ENCODE measurements around the gene NFKBIE. TPM values are rescaled to one million over a fixed set of nuclear protein-coding genes. Genes with fewer than 3 reads are reported as not detected.
A peak's percentile ranks its signal among the peaks of the same experiment; 100 is the strongest.

NFKBIE gene
- total and polyA plus RNA-seq, 9 of the 15 experiments (the other 6 are each of a cell fraction or from before 2014, with no cell fraction given), result 2.1 to 16.4 (median 11.7) TPM

- TF ChIP-seq MITF (IDR thresholded peaks at IDR 0.05) (0 out of 2 replicates have a peak, but pooled peaks have one; percentile 8), ZBTB9 (CRISPR knock-in tag; IDR thresholded peaks at IDR 0.05) (peak; percentile 73), STAT5B (CRISPR knock-in tag; IDR thresholded peaks at IDR 0.05) (no peak), NFIX (CRISPR knock-in tag; IDR thresholded peaks at IDR 0.05; ENCODE audit: low read depth) (no peak), CBX3 (IDR thresholded peaks at IDR 0.05; ENCODE audit: borderline replicate concordance in 1 of 2, low read length in 2 of 2) (peak in 1 of 2 experiments; percentile 52; a peak in 1 of 3 replicates), ZBTB5 (IDR thresholded peaks at IDR 0.05) (no peak), ZBED1 (IDR thresholded peaks at IDR 0.05) (no peak), ZC3H8 (IDR thresholded peaks at IDR 0.05) (no peak), SP2 (IDR thresholded peaks at IDR 0.05; ENCODE audit: extremely low read depth, low read depth, low read length, poor library complexity, severe bottlenecking) (no peak), ZKSCAN3 (CRISPR knock-in tag; IDR thresholded peaks at IDR 0.05) (no peak), FOXA1 (IDR thresholded peaks at IDR 0.05; ENCODE audit: borderline replicate concordance) (no peak), HOMEZ (CRISPR knock-in tag; IDR thresholded peaks at IDR 0.05) (no peak), RBM15 (IDR thresholded peaks at IDR 0.05; ENCODE audit: insufficient read depth, low read length) (no peak), KDM4B (IDR thresholded peaks at IDR 0.05; ENCODE audit: borderline replicate concordance in 2 of 2, low read depth in 1 of 2) (0 out of 4 replicates have a peak, but pooled peaks of 1 of the 2 experiments have one; percentile 23), ZNF511 (CRISPR knock-in tag; IDR thresholded peaks at IDR 0.05) (0 out of 2 replicates have a peak, but pooled peaks have one; percentile 79), ERF (CRISPR knock-in tag; IDR thresholded peaks at IDR 0.05) (peak; percentile 89), PREB (CRISPR knock-in tag; IDR thresholded peaks at IDR 0.05) (no peak), NCOA6 (IDR thresholded peaks at IDR 0.05) (no peak), ADNP (tag; IDR thresholded peaks at IDR 0.05) (no peak), CREM (IDR thresholded peaks at IDR 0.05; ENCODE audit: low read depth) (peak; percentile 92), SIX5 (IDR thresholded peaks at IDR 0.05; ENCODE audit: borderline replicate concordance in 1 of 2, insufficient read depth in 1 of 2, low read depth in 1 of 2, low read length in 2 of 2) (no peak)
Observed at GRCh38 chr6:44237813-44238433, 27.4 kb downstream of the NFKBIE start (continued).
